Lower leg skin (tissue), 3 donors: Measurements from ENCODE around the gene CGREF1.

Experiments used
- POLR2A ChIP-seq, 2 donors: fragments of 450-650 bp; IDR thresholded peaks; one replicate each; pipeline ENCODE4 v1.6.1; 2016 to 2017; ENCODE audit warnings: antibody characterized with exemption in 2 of 2, mild to moderate bottlenecking in 1 of 2, moderate library complexity in 1 of 2
- TF ChIP-seq, protein P1 (sequence below), 3 donors: fragments of 450-650 bp; IDR thresholded peaks; one replicate each; pipeline ENCODE4 v1.5.1; 2016; ENCODE audit warnings: antibody characterized with exemption in 3 of 3, mild to moderate bottlenecking in 3 of 3, moderate library complexity in 2 of 3

- TF ChIP-seq, protein P1, sequence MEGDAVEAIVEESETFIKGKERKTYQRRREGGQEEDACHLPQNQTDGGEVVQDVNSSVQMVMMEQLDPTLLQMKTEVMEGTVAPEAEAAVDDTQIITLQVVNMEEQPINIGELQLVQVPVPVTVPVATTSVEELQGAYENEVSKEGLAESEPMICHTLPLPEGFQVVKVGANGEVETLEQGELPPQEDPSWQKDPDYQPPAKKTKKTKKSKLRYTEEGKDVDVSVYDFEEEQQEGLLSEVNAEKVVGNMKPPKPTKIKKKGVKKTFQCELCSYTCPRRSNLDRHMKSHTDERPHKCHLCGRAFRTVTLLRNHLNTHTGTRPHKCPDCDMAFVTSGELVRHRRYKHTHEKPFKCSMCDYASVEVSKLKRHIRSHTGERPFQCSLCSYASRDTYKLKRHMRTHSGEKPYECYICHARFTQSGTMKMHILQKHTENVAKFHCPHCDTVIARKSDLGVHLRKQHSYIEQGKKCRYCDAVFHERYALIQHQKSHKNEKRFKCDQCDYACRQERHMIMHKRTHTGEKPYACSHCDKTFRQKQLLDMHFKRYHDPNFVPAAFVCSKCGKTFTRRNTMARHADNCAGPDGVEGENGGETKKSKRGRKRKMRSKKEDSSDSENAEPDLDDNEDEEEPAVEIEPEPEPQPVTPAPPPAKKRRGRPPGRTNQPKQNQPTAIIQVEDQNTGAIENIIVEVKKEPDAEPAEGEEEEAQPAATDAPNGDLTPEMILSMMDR (IDR thresholded peaks at IDR 0.05) = no peak
- no peak for TF ChIP-seq POLR2A (IDR thresholded peaks at IDR 0.05)
Observed at GRCh38 chr2:27092696-27093429, 26.1 kb downstream of the CGREF1 start.
